ENCODE results near the gene EPN1.

The EPN1 gene

DNA sequence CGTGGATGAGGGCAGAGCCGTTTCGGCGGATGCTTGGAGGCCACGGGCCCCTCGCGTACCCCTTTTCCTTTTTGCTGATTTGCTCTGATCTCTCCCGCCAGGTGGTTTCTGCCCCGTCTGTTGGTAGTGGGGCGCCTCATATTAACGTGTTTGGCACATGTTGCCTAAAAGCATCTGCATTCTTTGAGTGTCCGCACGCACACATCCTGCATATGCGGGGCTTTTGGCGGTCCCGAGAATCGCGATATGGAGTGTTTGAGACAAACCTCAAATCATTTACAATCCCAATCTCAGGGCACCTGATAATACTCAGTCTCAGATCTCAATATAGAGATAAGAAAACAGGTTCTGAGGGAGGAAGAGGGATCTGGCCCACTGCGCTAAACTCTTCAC lies 19.4 kb upstream of the EPN1 start:
- H3K4me3 ChIP-seq (ENCODE audit: low read depth, low read length), result peak overlapping the region; percentile 90
- no peak for DNase-seq (ENCODE audit: low read depth)
- TF ChIP-seq, protein P1, sequence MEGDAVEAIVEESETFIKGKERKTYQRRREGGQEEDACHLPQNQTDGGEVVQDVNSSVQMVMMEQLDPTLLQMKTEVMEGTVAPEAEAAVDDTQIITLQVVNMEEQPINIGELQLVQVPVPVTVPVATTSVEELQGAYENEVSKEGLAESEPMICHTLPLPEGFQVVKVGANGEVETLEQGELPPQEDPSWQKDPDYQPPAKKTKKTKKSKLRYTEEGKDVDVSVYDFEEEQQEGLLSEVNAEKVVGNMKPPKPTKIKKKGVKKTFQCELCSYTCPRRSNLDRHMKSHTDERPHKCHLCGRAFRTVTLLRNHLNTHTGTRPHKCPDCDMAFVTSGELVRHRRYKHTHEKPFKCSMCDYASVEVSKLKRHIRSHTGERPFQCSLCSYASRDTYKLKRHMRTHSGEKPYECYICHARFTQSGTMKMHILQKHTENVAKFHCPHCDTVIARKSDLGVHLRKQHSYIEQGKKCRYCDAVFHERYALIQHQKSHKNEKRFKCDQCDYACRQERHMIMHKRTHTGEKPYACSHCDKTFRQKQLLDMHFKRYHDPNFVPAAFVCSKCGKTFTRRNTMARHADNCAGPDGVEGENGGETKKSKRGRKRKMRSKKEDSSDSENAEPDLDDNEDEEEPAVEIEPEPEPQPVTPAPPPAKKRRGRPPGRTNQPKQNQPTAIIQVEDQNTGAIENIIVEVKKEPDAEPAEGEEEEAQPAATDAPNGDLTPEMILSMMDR (IDR thresholded peaks at IDR 0.05; ENCODE audit: control insufficient read depth, extremely low read depth, insufficient read depth), result no peak

DNA sequence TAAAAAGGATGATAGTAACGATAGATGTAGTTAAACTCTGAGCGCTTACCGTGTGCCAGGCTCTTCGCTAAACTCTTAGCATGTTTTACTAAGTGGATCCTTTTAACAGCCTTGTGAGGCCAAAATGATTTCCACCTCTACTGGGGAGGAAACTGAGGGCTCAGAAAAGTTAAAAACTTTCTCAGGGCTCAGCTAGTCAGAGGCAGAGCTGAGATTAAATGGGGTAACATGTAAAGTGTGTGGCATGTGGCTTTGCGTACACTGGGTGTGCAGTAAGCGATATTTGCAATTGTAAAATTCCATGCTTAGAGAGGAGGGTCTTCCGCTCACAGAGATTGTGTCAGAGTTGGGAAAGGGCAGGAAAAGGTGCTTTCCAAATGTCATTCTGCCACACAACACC lies 18.5 kb upstream of the EPN1 start:
- peak overlapping the region; percentile 90 for H3K4me3 ChIP-seq (ENCODE audit: low read depth, low read length)
- no peak for DNase-seq (ENCODE audit: low read depth)
- TF ChIP-seq, protein P1 (IDR thresholded peaks at IDR 0.05; ENCODE audit: control insufficient read depth, extremely low read depth, insufficient read depth), result no peak

DNA sequence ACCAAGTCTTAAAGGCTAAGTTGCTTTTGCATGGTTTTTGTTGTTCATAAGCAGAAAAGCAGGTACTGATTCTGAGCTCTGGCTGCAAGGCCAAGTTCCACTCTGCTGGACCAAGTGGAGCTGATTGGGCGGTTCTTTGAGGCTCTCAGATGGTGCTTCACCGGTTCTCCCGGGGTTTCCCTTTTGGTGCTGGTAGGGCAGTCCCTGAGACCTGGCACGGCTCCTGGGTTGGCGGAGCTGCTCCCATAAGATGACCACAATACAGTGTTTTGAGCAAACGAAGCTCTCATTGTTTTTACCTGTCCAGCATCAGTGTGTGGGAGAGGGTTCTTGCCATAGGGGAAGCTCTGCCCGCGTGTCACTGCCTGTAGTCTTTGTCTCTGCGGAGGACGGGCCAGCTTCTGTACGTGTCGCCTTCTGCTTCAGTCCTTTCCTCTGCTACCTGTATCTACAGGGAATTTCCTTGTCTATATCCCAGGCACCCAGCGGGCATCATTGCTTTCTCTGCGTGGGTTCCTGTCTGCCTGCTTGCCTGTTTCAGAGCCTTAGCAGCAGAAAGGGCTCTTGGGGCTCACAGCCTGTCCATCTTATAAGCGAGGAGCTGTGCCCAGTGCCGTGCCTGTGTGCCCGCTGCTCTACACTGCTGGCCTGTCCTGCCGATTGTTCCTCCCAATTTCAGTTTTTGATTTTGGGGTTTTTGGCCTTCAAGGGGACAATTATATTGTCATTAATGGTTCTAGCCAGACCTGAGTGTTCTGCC lies 17.9 kb upstream of the EPN1 start:
- TF ChIP-seq, protein P1 (IDR thresholded peaks at IDR 0.05; ENCODE audit: control insufficient read depth, extremely low read depth, insufficient read depth), result no peak
- H3K4me3 ChIP-seq (ENCODE audit: low read depth, low read length), result peak overlapping the region; percentile 90
- DNase-seq (ENCODE audit: low read depth), result peak; percentile 53

DNA sequence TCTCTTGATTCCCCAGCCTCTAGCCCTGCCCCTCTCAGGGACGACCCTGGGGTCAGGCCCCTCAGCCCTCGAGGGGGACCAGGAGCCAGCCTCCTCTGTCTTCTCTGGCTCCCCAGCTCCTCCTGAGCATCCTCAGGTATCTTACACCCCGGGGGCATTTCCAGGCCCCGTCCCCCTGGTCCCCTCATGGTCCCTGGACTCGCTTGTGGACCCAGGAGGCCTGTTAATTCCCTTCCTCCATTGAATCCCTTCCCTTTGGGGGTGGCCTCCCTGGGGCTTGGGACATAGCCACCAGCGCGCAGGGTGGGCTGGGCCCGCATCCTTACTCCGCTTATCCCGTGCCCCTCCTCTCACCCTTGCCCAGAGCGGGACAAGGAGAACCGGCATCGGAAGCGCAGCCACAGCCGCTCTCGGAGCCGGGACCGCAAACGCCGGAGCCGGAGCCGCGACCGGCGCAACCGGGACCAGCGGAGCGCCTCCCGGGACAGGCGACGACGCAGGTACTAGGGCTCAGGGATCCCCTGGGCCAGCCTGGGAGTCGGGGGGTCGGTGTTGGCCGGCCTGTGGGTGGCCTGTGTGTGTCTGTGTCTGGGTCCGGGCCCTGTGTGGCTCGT lies 16.1 kb upstream of the EPN1 start:
- DNase-seq (ENCODE audit: low read depth), result no peak
- TF ChIP-seq, protein P1 (IDR thresholded peaks at IDR 0.05; ENCODE audit: control insufficient read depth, extremely low read depth, insufficient read depth), result no peak
- H3K4me3 ChIP-seq (ENCODE audit: low read depth, low read length), result no peak overlapping the region

DNA sequence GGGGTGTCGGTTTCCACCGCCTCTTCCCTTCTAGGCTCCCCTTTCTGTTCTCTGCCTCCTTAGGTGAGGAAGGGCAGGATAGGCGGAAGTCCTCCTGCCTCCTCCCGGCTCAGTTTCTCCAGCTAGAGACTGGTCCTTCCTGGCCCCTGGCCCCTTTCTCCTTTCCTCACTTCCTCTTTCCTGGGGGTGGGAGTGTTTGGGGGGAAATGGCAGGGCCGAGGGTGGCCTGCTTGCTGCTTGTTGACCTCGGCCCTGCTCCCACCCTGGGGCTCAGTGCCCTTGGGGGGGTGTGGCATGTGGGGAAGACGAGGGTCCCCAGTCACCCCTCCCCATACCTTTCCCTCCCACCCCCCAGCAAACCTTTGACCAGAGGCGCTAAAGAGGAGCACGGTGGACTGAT lies 15.2 kb upstream of the EPN1 start:
- H3K4me3 ChIP-seq (ENCODE audit: low read depth, low read length), result no peak overlapping the region
- TF ChIP-seq, protein P1 (IDR thresholded peaks at IDR 0.05; ENCODE audit: control insufficient read depth, extremely low read depth, insufficient read depth), result no peak
- no peak for DNase-seq (ENCODE audit: low read depth)

DNA sequence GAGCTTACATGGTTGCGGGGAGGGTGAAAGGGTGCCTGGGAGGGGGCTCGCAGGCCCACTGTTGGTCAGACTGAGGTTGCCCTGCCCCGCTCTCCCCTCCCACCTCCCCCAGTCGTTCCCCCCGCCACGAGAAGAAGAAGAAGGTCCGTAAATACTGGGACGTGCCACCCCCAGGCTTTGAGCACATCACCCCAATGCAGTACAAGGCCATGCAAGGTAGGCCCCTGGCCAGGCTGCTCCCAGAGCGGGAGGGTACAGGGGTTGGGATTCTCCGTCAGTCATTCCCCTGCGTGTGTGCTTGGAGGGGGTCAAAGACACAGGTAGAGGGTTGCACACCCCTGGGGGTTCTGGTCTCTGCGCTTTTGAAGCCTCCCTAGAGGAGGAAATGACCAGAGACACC lies 14.6 kb upstream of the EPN1 start:
- H3K4me3 ChIP-seq (ENCODE audit: low read depth, low read length), result no peak overlapping the region
- TF ChIP-seq, protein P1 (IDR thresholded peaks at IDR 0.05; ENCODE audit: control insufficient read depth, extremely low read depth, insufficient read depth), result no peak
- DNase-seq (ENCODE audit: low read depth), result no peak

Measured in LNCaP clone FGC (cell line).